ENCODE results near the gene TDP1. TPM values are rescaled to one million over a fixed set of nuclear protein-coding genes. Genes with fewer than 3 reads are reported as not detected.

TDP1 gene
- total RNA-seq, 2 donors from 2014 or later = 11.2 to 21.4 TPM

GRCh38 chr14:89978656-89979055 lies 22.9 kb downstream of the TDP1 start:
- DNase-seq (ENCODE audit: low spot score) (no peak), ATAC-seq (ENCODE audit: insufficient number of reproducible peaks, low FRiP score, low read depth) (no peak)
- no peak overlapping the region for H3K27ac ChIP-seq
- no peak overlapping the region for H3K4me3 ChIP-seq
- TF ChIP-seq, protein P1, sequence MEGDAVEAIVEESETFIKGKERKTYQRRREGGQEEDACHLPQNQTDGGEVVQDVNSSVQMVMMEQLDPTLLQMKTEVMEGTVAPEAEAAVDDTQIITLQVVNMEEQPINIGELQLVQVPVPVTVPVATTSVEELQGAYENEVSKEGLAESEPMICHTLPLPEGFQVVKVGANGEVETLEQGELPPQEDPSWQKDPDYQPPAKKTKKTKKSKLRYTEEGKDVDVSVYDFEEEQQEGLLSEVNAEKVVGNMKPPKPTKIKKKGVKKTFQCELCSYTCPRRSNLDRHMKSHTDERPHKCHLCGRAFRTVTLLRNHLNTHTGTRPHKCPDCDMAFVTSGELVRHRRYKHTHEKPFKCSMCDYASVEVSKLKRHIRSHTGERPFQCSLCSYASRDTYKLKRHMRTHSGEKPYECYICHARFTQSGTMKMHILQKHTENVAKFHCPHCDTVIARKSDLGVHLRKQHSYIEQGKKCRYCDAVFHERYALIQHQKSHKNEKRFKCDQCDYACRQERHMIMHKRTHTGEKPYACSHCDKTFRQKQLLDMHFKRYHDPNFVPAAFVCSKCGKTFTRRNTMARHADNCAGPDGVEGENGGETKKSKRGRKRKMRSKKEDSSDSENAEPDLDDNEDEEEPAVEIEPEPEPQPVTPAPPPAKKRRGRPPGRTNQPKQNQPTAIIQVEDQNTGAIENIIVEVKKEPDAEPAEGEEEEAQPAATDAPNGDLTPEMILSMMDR (IDR thresholded peaks at IDR 0.05) = no peak
- H3K27me3 ChIP-seq (replicated peaks; ENCODE audit: insufficient read depth) = no peaks in the 10 kb centered on the region
- H3K36me3 ChIP-seq = peaks cover 15% of the 10 kb centered on the region
- no peaks in the 10 kb centered on the region for H3K9me3 ChIP-seq
- no peaks in the 10 kb centered on the region for H3K4me1 ChIP-seq (ENCODE audit: control insufficient read depth in 1 of 2, low read depth in 2 of 2)

DNA sequence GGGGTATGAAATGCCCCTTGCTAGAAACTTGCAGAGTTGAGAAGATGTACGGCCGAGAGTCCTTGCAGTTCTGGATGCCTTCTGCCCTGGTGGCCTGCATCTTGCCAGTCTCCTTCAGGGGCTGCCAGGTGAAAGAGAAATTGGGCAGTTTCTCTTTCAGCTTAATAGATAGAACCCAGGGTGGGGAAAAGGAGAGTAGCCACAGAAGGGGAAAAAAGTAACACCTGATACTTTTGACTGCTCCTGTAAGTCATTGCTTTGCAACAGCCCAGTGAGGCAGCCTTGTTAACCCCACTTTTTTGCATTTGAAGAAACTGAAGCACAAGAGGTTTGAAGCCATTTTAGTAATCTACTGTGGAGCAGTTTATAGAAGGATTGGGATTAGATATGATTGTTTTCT lies 27.6 kb downstream of the TDP1 start:
- Histone ChIP-seq H3K9me3 (no peaks in the 10 kb centered on the region), H3K4me3 (no peak overlapping the region), H3K4me1 (ENCODE audit: control insufficient read depth in 1 of 2, low read depth in 2 of 2) (no peaks in the 10 kb centered on the region), H3K36me3 (peaks cover 17% of the 10 kb centered on the region), H3K27ac (no peak overlapping the region), H3K27me3 (replicated peaks; ENCODE audit: insufficient read depth) (no peaks in the 10 kb centered on the region)
- TF ChIP-seq, protein P1 (IDR thresholded peaks at IDR 0.05) = no peak
- no peak for ATAC-seq (ENCODE audit: insufficient number of reproducible peaks, low FRiP score, low read depth)
- no peak for DNase-seq (ENCODE audit: low spot score)

GRCh38 chr14:89986462-89987160 lies 30.9 kb downstream of the TDP1 start:
- no peak overlapping the region for H3K4me3 ChIP-seq
- TF ChIP-seq, protein P1 (IDR thresholded peaks at IDR 0.05) = no peak
- H3K27me3 ChIP-seq (replicated peaks; ENCODE audit: insufficient read depth) = no peaks in the 10 kb centered on the region
- ATAC-seq (ENCODE audit: insufficient number of reproducible peaks, low FRiP score, low read depth) (no peak), DNase-seq (ENCODE audit: low spot score) (no peak)
- H3K9me3 ChIP-seq = no peaks in the 10 kb centered on the region
- H3K27ac ChIP-seq = no peak overlapping the region
- no peaks in the 10 kb centered on the region for H3K4me1 ChIP-seq (ENCODE audit: control insufficient read depth in 1 of 2, low read depth in 2 of 2)
- peaks cover 12% of the 10 kb centered on the region for H3K36me3 ChIP-seq

DNA sequence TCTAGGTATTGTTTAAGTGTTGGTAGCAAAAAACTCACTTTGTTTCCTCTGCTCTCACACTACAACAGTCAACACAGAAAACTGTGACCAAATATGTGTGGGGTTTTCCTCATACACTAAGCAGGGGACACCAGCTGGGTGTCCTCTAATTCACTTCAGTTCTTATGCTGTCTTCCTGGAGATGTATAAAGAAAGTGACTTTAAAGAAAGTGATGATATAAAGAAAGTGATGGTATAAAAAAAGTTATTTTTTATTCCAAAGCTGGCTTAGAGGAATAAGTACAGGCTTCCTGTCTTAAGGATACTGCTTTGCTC lies 31.4 kb downstream of the TDP1 start:
- Histone ChIP-seq H3K27ac (no peak overlapping the region), H3K27me3 (replicated peaks; ENCODE audit: insufficient read depth) (no peaks in the 10 kb centered on the region), H3K36me3 (peaks cover 12% of the 10 kb centered on the region), H3K4me3 (no peak overlapping the region), H3K4me1 (ENCODE audit: control insufficient read depth in 1 of 2, low read depth in 2 of 2) (no peaks in the 10 kb centered on the region), H3K9me3 (no peaks in the 10 kb centered on the region)
- TF ChIP-seq, protein P1 (IDR thresholded peaks at IDR 0.05) = no peak
- no peak for ATAC-seq (ENCODE audit: insufficient number of reproducible peaks, low FRiP score, low read depth)
- no peak for DNase-seq (ENCODE audit: low spot score)

DNA sequence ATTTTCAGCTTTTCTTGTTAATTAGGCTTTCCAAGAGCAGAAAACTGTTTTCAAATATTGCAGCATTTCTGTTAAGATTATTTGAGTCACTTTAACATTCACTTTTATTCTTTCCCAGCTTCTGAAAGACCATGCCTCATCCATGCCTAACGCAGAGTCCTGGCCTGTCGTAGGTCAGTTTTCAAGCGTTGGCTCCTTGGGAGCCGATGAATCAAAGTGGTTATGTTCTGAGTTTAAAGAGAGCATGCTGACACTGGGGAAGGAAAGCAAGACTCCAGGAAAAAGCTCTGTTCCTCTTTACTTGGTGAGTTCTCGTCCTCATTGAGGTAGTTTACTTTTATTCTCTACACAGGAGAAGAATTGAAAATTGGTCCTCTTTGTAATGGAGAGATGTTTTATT lies 33.1 kb downstream of the TDP1 start:
- TF ChIP-seq, protein P1 (IDR thresholded peaks at IDR 0.05) = no peak
- Histone ChIP-seq H3K4me3 (no peak overlapping the region), H3K4me1 (ENCODE audit: control insufficient read depth in 1 of 2, low read depth in 2 of 2) (no peaks in the 10 kb centered on the region), H3K27ac (no peak overlapping the region), H3K9me3 (no peaks in the 10 kb centered on the region), H3K27me3 (replicated peaks; ENCODE audit: insufficient read depth) (no peaks in the 10 kb centered on the region), H3K36me3 (peaks cover 14% of the 10 kb centered on the region)
- no peak for ATAC-seq (ENCODE audit: insufficient number of reproducible peaks, low FRiP score, low read depth)
- no peak for DNase-seq (ENCODE audit: low spot score)
